H1 (cell line): ENCODE measurements around the gene POLR2L. TPM values are rescaled to one million over a fixed set of nuclear protein-coding genes. Genes with fewer than 3 reads are reported as not detected.

ENCODE experiments used
- CTCF ChIA-PET: fragments of 300-600 bp; sonication (Branson Sonifier 250); formaldehyde crosslinking; loops from one replicate; lab custom pipeline; 2021; ENCODE audit not compliant: partially characterized antibody; lab: Charles Lee
- POLR2A ChIA-PET: fragments of 300-600 bp; sonication (Branson Sonifier 250); formaldehyde crosslinking; loops from one replicate; lab custom pipeline; 2021; ENCODE audit warnings: inconsistent platforms; ENCODE audit not compliant: partially characterized antibody; lab: Charles Lee
- DNase-seq, 2 experiments: peaks; one replicate each; pipeline versions ENCODE4 v3.0.0 to v3.0.0-alpha.2; 2010 to 2022; ENCODE audit warnings: low spot score in 2 of 2, low read depth in 1 of 2, mixed read lengths in 1 of 2
- FAIRE-seq: peaks from 2 replicates; lab custom pipeline; 2011; peaks lifted over from hg19 to GRCh38; lab: Jason Lieb, UNC
- H2AFZ ChIP-seq: 2 replicates; pipeline ENCODE4 v1.8.1; 2012; ENCODE audit warnings: low read length, inconsistent platforms
- H2AK5ac ChIP-seq: 2 replicates; pipeline ENCODE4 v1.6.1; 2013; ENCODE audit warnings: low read depth, low read length
- H2BK120ac ChIP-seq: replicated peaks from 2 replicates; pipeline ENCODE3; 2013; ENCODE audit warnings: low read depth, low read length, inconsistent platforms
- H2BK12ac ChIP-seq: 2 replicates; pipeline ENCODE4 v1.6.1; 2013; ENCODE audit warnings: low read depth, low read length
- H2BK15ac ChIP-seq: 2 replicates; pipeline ENCODE4 v1.6.1; 2013; ENCODE audit warnings: low read length
- H2BK20ac ChIP-seq: 2 replicates; pipeline ENCODE4 v1.6.1; 2013; ENCODE audit warnings: low read length
- H2BK5ac ChIP-seq: 2 replicates; pipeline ENCODE4 v1.6.1; 2013; ENCODE audit warnings: low read depth, low read length
- H3K14ac ChIP-seq: 2 replicates; pipeline ENCODE4 v1.6.1; 2013; ENCODE audit warnings: inconsistent platforms; ENCODE audit not compliant: insufficient read length
- H3K18ac ChIP-seq: 2 replicates; pipeline ENCODE4 v1.6.1; 2013; ENCODE audit warnings: low read length; ENCODE audit errors: extremely low read depth
- H3K23ac ChIP-seq: 2 replicates; pipeline ENCODE4 v1.6.1; 2013; ENCODE audit warnings: inconsistent platforms; ENCODE audit not compliant: insufficient read length
- H3K23me2 ChIP-seq: 2 replicates; pipeline ENCODE4 v1.6.1; 2013; ENCODE audit warnings: low read depth, low read length
- H3K27ac ChIP-seq: 2 replicates; pipeline ENCODE4 v1.6.1; 2011; ENCODE audit warnings: low read depth, low read length, inconsistent platforms
- H3K27me3 ChIP-seq, 4 experiments: replicated peaks in 1 of 4; 1 replicate in 1 of 4; 2 replicates in 3 of 4; pipeline versions ENCODE4 v1.6.1 to v1.8.1; 2011 to 2013; ENCODE audit warnings: low read length in 3 of 4, mild to moderate bottlenecking in 3 of 4, inconsistent platforms in 2 of 4, mixed read lengths in 2 of 4, moderate library complexity in 1 of 4; ENCODE audit not compliant: control insufficient read depth in 3 of 4, insufficient read depth in 3 of 4; ENCODE audit errors: extremely low read depth in 1 of 4
- H3K36me3 ChIP-seq, 4 experiments: 2 replicates each; pipeline versions ENCODE4 v1.6.1 to v1.8.1; 2011 to 2013; ENCODE audit warnings: mild to moderate bottlenecking in 4 of 4, low read length in 3 of 4, moderate library complexity in 2 of 4, control low read depth in 1 of 4, inconsistent platforms in 1 of 4; ENCODE audit not compliant: insufficient read depth in 4 of 4, control insufficient read depth in 2 of 4
- H3K4ac ChIP-seq: replicated peaks from 2 replicates; pipeline ENCODE3; 2013; ENCODE audit warnings: low read length, low read depth, mixed read lengths, inconsistent platforms; ENCODE audit not compliant: insufficient read length
- H3K4me1 ChIP-seq, 4 experiments: replicated peaks in 1 of 4; 1 replicate in 1 of 4; 2 replicates in 3 of 4; pipeline versions ENCODE4 v1.6.1 to v1.8.1; 2011 to 2013; ENCODE audit warnings: low read length in 3 of 4, inconsistent platforms in 2 of 4, mixed read lengths in 1 of 4; ENCODE audit not compliant: insufficient read depth in 4 of 4, control insufficient read depth in 3 of 4
- H3K4me2 ChIP-seq, 2 experiments: 2 replicates each; pipeline versions ENCODE4 v1.6.1 to v1.8.1; 2011 to 2013; ENCODE audit warnings: low read depth in 2 of 2, low read length in 2 of 2, control low read depth in 1 of 2, inconsistent platforms in 1 of 2, mild to moderate bottlenecking in 1 of 2; ENCODE audit not compliant: insufficient read depth in 1 of 2
- H3K4me3 ChIP-seq, 4 experiments: fragments of 200-600, 300-600 bp in 1 of 4; sonication (generic), shearing (Covaris generic), sonication (Bioruptor Twin) in 1 of 4; 2 replicates each; pipeline versions ENCODE4 v1.5.1 to v1.8.1; 2011 to 2016; ENCODE audit warnings: low read length in 4 of 4, low read depth in 3 of 4, control low read depth in 2 of 4, inconsistent platforms in 2 of 4, mild to moderate bottlenecking in 2 of 4, mixed read lengths in 1 of 4, moderate library complexity in 1 of 4; ENCODE audit not compliant: insufficient read depth in 2 of 4; ENCODE audit errors: extremely low read depth in 1 of 4
- H3K56ac ChIP-seq: replicated peaks from 2 replicates; pipeline ENCODE3; 2013; ENCODE audit warnings: low read depth, mild to moderate bottlenecking, mixed read lengths, low read length, inconsistent platforms; ENCODE audit not compliant: insufficient read length
- H3K79me1 ChIP-seq: 2 replicates; pipeline ENCODE4 v1.6.1; 2013; ENCODE audit warnings: low read depth, low read length, control low read depth
- H3K79me2 ChIP-seq, 2 experiments: 2 replicates each; pipeline versions ENCODE4 v1.6.1 to v1.8.1; 2012 to 2013; ENCODE audit warnings: low read length in 2 of 2, mild to moderate bottlenecking in 2 of 2, inconsistent platforms in 1 of 2; ENCODE audit not compliant: insufficient read depth in 2 of 2, control insufficient read depth in 1 of 2
- H3K9ac ChIP-seq, 4 experiments: replicated peaks in 1 of 4; 1 replicate in 1 of 4; 2 replicates in 3 of 4; pipeline versions ENCODE4 v1.6.1 to v1.8.1; 2011 to 2013; ENCODE audit warnings: low read depth in 3 of 4, low read length in 3 of 4, control low read depth in 2 of 4, mild to moderate bottlenecking in 2 of 4, moderate library complexity in 2 of 4, inconsistent platforms in 1 of 4; ENCODE audit errors: extremely low read depth in 1 of 4
- H3K9me3 ChIP-seq, 2 experiments: 2 replicates each; pipeline versions ENCODE4 v1.6.1 to v1.8.1; 2012 to 2013; ENCODE audit warnings: mild to moderate bottlenecking in 2 of 2, moderate library complexity in 2 of 2, control low read depth in 1 of 2, inconsistent platforms in 1 of 2, low read depth in 1 of 2, low read length in 1 of 2, mixed read lengths in 1 of 2; ENCODE audit not compliant: insufficient read depth in 2 of 2
- H4K20me1 ChIP-seq, 2 experiments: replicated peaks in 1 of 2; 2 replicates each; pipeline versions ENCODE3 to v1.8.1; 2011 to 2013; ENCODE audit warnings: inconsistent platforms in 2 of 2, low read length in 2 of 2, mild to moderate bottlenecking in 1 of 2; ENCODE audit not compliant: insufficient read depth in 2 of 2, control insufficient read depth in 1 of 2
- H4K5ac ChIP-seq: 2 replicates; pipeline ENCODE4 v1.6.1; 2013; ENCODE audit warnings: low read length, low read depth, mixed read lengths, inconsistent platforms; ENCODE audit not compliant: insufficient read length
- H4K8ac ChIP-seq: 2 replicates; pipeline ENCODE4 v1.8.0; 2013; ENCODE audit warnings: mild to moderate bottlenecking, moderate library complexity, low read length, inconsistent platforms; ENCODE audit not compliant: insufficient read depth; ENCODE audit errors: extremely low read depth
- H4K91ac ChIP-seq: replicated peaks from 2 replicates; pipeline ENCODE3; 2013; ENCODE audit warnings: low read length, mixed read lengths, inconsistent platforms; ENCODE audit not compliant: insufficient read length
- CTCF ChIP-seq, 3 experiments: IDR thresholded peaks; 1 replicate in 2 of 3; 2 replicates in 1 of 3; pipeline versions ENCODE4 v1.5.1 to v1.6.1; 2011; ENCODE audit warnings: low read length in 3 of 3, mild to moderate bottlenecking in 3 of 3, inconsistent platforms in 2 of 3, low read depth in 1 of 3, moderate library complexity in 1 of 3; ENCODE audit not compliant: insufficient read depth in 1 of 3; ENCODE audit errors: control extremely low read depth in 1 of 3
- RAD21 ChIP-seq, 2 experiments: IDR thresholded peaks in 1 of 2; conservative IDR thresholded peaks in 1 of 2; 2 replicates each; pipeline ENCODE4 v1.6.1; 2011; ENCODE audit warnings: low read depth in 2 of 2, low read length in 2 of 2, improper control_type of control experiment in 1 of 2, inconsistent platforms in 1 of 2, mild to moderate bottlenecking in 1 of 2, moderate library complexity in 1 of 2
- TCF12 ChIP-seq: IDR thresholded peaks from 2 replicates; pipeline ENCODE4 v1.6.1; 2011; ENCODE audit warnings: low read depth, mild to moderate bottlenecking, low read length
- WGBS, 2 experiments: shearing (Covaris generic) in 1 of 2; methylation state at CpG; one replicate each; pipeline versions ENCODE4 v1.1.6 to v1.1.7; 2013 to 2015; ENCODE audit warnings: low lambda C conversion rate in 2 of 2, mixed read lengths in 2 of 2, inconsistent platforms in 1 of 2, low coverage in 1 of 2, missing lambda C conversion rate in 1 of 2; ENCODE audit not compliant: insufficient replicate concordance in 2 of 2, insufficient coverage in 1 of 2, insufficient read length in 1 of 2; ENCODE audit errors: extremely low coverage in 1 of 2, missing lambda C conversion rate in 1 of 2; 5-methylcytosine and 5-hydroxymethylcytosine counted together
- polyA plus RNA-seq, 7 experiments: library from polyadenylated mRNA; depleted of rRNA in 3 of 7; stranded (reverse) in 5 of 7; unstranded in 2 of 7; fragments of >200 nt in 5 of 7; fragments of 200-250 nt in 2 of 7; gene quantifications; 1 replicate in 5 of 7; 2 replicates in 1 of 7; 4 replicates in 1 of 7; pipeline versions ENCODE4 v1.2.1 to v1.2.3, GENCODE V29; 2011 to 2013; ENCODE audit warnings: missing spikeins in 2 of 7, mixed read lengths in 2 of 7
- total RNA-seq: library from RNA; stranded (reverse); fragmentation: NEBNext Ultra II Directional; extraction: Animal tissue kit (Norgen Biotek cat#: 25700); gene quantifications from 2 replicates; pipeline ENCODE4 v1.2.1, GENCODE V29; 2021

The POLR2L gene
- total and polyA plus RNA-seq, 2 of the 8 experiments (the other 6 are each of a cell fraction or from before 2014, with no cell fraction given) = 140 to 151 TPM

DNA sequence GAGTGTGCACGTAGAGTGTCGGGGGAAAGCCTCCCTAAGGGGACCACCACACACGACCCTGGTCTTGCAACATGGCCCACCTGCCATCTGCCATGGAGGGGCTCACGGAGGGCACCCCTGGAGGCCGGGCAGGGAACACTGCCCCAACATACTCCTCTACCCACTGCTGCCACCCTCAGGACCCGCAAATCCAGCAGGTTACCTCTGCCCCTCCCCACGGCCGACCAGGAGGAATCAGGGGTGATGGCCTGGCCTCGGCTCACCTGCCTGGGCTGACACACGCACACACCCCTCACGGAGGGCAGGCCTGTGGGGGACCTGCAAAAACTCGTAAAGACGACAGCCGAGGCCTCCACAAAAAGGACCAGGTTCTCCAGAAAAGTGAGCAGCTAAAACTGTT is 38.1 kb upstream of the POLR2L start:
- no peak overlapping the region for H2BK15ac ChIP-seq
- H3K14ac ChIP-seq = no peak overlapping the region
- no peak overlapping the region for H3K18ac ChIP-seq
- no peak overlapping the region for H3K9ac ChIP-seq
- H3K4me1 ChIP-seq = no peaks in the 10 kb centered on the region; a peak in 2 of 7 replicates
- no peak overlapping the region for H3K4me3 ChIP-seq
- no peak overlapping the region for H2BK20ac ChIP-seq
- no peak overlapping the region for H4K91ac ChIP-seq
- no peaks in the 10 kb centered on the region for H3K27me3 ChIP-seq
- DNase-seq = no peak
- no peak overlapping the region for H2AFZ ChIP-seq
- no peak overlapping the region for H4K5ac ChIP-seq
- H3K79me1 ChIP-seq = no peaks in the 10 kb centered on the region
- TF ChIP-seq RAD21 (IDR thresholded peaks at IDR 0.05 in 1 of 2, conservative IDR thresholded peaks at IDR 0.05 in 1 of 2; ENCODE audit: low read depth in 2 of 2, low read length in 2 of 2) (peak in 1 of 2 experiments; percentile 19; a peak in 1 of 4 replicates), CTCF (IDR thresholded peaks at IDR 0.05; ENCODE audit: control extremely low read depth in 1 of 3, insufficient read depth in 1 of 3, low read depth in 1 of 3, low read length in 3 of 3) (peak; percentile 40 to 91 (median 43)), TCF12 (no peak)
- no peak overlapping the region for H3K4ac ChIP-seq
- ChIA-PET POLR2A (no interaction called here), CTCF (interaction anchor here (1.1 to 2.1 kb wide), 5 partner anchors 10 to 25 kb away, joined by 3 to 6 read pairs (median 4); no protein-coding TSS in a partner anchor)
- H2BK12ac ChIP-seq = no peak overlapping the region
- no peak overlapping the region for H2BK5ac ChIP-seq
- no peak for FAIRE-seq
- WGBS, 2 experiments = 92% methylated on average over 13 of the region's 14 CpGs; no CpG with 5 or more reads in 1 of the 2 experiments
- H2AK5ac ChIP-seq = no peak overlapping the region
- no peak overlapping the region for H2BK120ac ChIP-seq
- H3K79me2 ChIP-seq = no peaks in the 10 kb centered on the region
- no peaks in the 10 kb centered on the region for H3K9me3 ChIP-seq
- H3K23me2 ChIP-seq = no peaks in the 10 kb centered on the region
- H3K27ac ChIP-seq = no peak overlapping the region
- H3K23ac ChIP-seq = no peak overlapping the region
- peaks cover 0 to 12% (median under 1%) of the 10 kb centered on the region in 4 experiments; a peak in 4 of 8 replicates for H3K36me3 ChIP-seq
- no peak overlapping the region for H3K56ac ChIP-seq
- H4K20me1 ChIP-seq = peaks cover 7 to 18% of the 10 kb centered on the region in 2 experiments
- no peak overlapping the region for H3K4me2 ChIP-seq
- H4K8ac ChIP-seq = no peak overlapping the region
